KMS-11 (cell line): ENCODE results near the gene MYO9B.

ENCODE experiments used
- H2AFZ ChIP-seq: fragments of 200-600 bp; sonication (generic); 2 replicates; pipeline ENCODE4 v1.6.1; 2016; ENCODE audit warnings: antibody characterized with exemption, mixed run types, low read depth
- H3K27ac ChIP-seq: fragments of 200-600 bp; sonication (generic); 2 replicates; pipeline ENCODE4 v1.6.1; 2016; ENCODE audit warnings: mild to moderate bottlenecking, mixed run types
- H3K27me3 ChIP-seq: fragments of 200-600 bp; sonication (generic); 2 replicates; pipeline ENCODE4 v1.6.1; 2017; ENCODE audit warnings: mild to moderate bottlenecking, low read depth, mixed run types, moderate library complexity; ENCODE audit not compliant: insufficient read depth
- H3K36me3 ChIP-seq: fragments of 200-600 bp; sonication (generic); 2 replicates; pipeline ENCODE4 v1.6.1; 2017; ENCODE audit warnings: mild to moderate bottlenecking, mixed run types; ENCODE audit not compliant: insufficient read depth
- H3K4me1 ChIP-seq: fragments of 200-600 bp; sonication (generic); 2 replicates; pipeline ENCODE4 v1.6.1; 2016; ENCODE audit warnings: mild to moderate bottlenecking, low read depth, mixed run types; ENCODE audit not compliant: poor library complexity, severe bottlenecking
- H3K4me2 ChIP-seq: fragments of 200-600 bp; sonication (generic); 2 replicates; pipeline ENCODE4 v1.7.0; 2016; ENCODE audit warnings: mild to moderate bottlenecking, mixed run types
- H3K4me3 ChIP-seq: fragments of 200-600 bp; sonication (generic); IDR thresholded peaks from 2 replicates; pipeline ENCODE4 v1.6.1; 2017; ENCODE audit warnings: low read depth, low read length, mixed read lengths; ENCODE audit not compliant: insufficient read depth
- H3K79me2 ChIP-seq: fragments of 200-600 bp; sonication (generic); 2 replicates; pipeline ENCODE4 v1.6.1; 2016; ENCODE audit warnings: low read depth, mixed run types; ENCODE audit not compliant: insufficient read depth
- H3K9ac ChIP-seq: fragments of 200-600 bp; sonication (generic); 2 replicates; pipeline ENCODE4 v1.6.1; 2016; ENCODE audit warnings: mild to moderate bottlenecking, mixed run types
- H4K20me1 ChIP-seq: fragments of 200-600 bp; sonication (generic); 2 replicates; pipeline ENCODE4 v1.6.1; 2016; ENCODE audit warnings: mild to moderate bottlenecking, mixed run types; ENCODE audit not compliant: insufficient read depth
- CTCF ChIP-seq: fragments of 200-600 bp; sonication (generic); conservative IDR thresholded peaks from 2 replicates; pipeline ENCODE4 v1.6.1; 2017; ENCODE audit warnings: low read depth, mild to moderate bottlenecking, antibody characterized with exemption, low read length, moderate library complexity, mixed read lengths

MYO9B gene

GRCh38 chr19:17086120-17086519, 10.5 kb downstream of the MYO9B start:
- no peaks in the 10 kb centered on the region for H4K20me1 ChIP-seq
- no peaks in the 10 kb centered on the region for H3K27me3 ChIP-seq
- H3K79me2 ChIP-seq, result peaks cover 23% of the 10 kb centered on the region; the same call in 1 of the 2 replicates
- H3K4me1 ChIP-seq, result peaks cover 3% of the 10 kb centered on the region
- no peak for TF ChIP-seq CTCF
- no peak overlapping the region for H3K4me3 ChIP-seq
- H2AFZ ChIP-seq, result no peak overlapping the region
- no peaks in the 10 kb centered on the region for H3K36me3 ChIP-seq
- no peak overlapping the region for H3K9ac ChIP-seq
- no peak overlapping the region for H3K27ac ChIP-seq
- H3K4me2 ChIP-seq, result no peak overlapping the region

- Histone ChIP-seq H4K20me1 (no peaks in the 10 kb centered on the region), H3K4me1 (no peaks in the 10 kb centered on the region), H3K4me2 (no peak overlapping the region), H3K9ac (no peak overlapping the region), H3K79me2 (peaks cover 18% of the 10 kb centered on the region; the same call in 1 of the 2 replicates), H2AFZ (no peak overlapping the region), H3K4me3 (no peak overlapping the region), H3K36me3 (no peaks in the 10 kb centered on the region), H3K27me3 (no peaks in the 10 kb centered on the region), H3K27ac (no peak overlapping the region)
- no peak for TF ChIP-seq CTCF
Observed at GRCh38 chr19:17086834-17087233, 11.3 kb downstream of the MYO9B start.

- no peak for TF ChIP-seq CTCF
- no peaks in the 10 kb centered on the region for H3K36me3 ChIP-seq
- H3K4me1 ChIP-seq, result no peaks in the 10 kb centered on the region
- H2AFZ ChIP-seq, result no peak overlapping the region
- H3K4me2 ChIP-seq, result no peak overlapping the region
- no peak overlapping the region for H3K9ac ChIP-seq
- H3K4me3 ChIP-seq, result no peak overlapping the region
- peaks cover 10% of the 10 kb centered on the region; the same call in 1 of the 2 replicates for H3K79me2 ChIP-seq
- no peak overlapping the region for H3K27ac ChIP-seq
- no peaks in the 10 kb centered on the region for H3K27me3 ChIP-seq
- no peaks in the 10 kb centered on the region for H4K20me1 ChIP-seq
Observed at GRCh38 chr19:17088552-17088951, 13.0 kb downstream of the MYO9B start.

GRCh38 chr19:17090583-17090982, 15.0 kb downstream of the MYO9B start:
- peaks cover 10% of the 10 kb centered on the region; the same call in 1 of the 2 replicates for H3K79me2 ChIP-seq
- no peak overlapping the region for H3K9ac ChIP-seq
- H3K27me3 ChIP-seq, result no peaks in the 10 kb centered on the region
- H3K27ac ChIP-seq, result no peak overlapping the region
- H2AFZ ChIP-seq, result no peak overlapping the region
- H4K20me1 ChIP-seq, result no peaks in the 10 kb centered on the region
- no peak overlapping the region for H3K4me3 ChIP-seq
- no peak for TF ChIP-seq CTCF
- H3K4me1 ChIP-seq, result no peaks in the 10 kb centered on the region
- no peak overlapping the region for H3K4me2 ChIP-seq
- no peaks in the 10 kb centered on the region for H3K36me3 ChIP-seq
